GM12878 (cell line): Measurements from ENCODE around the gene CBR4. TPM values are rescaled to one million over a fixed set of nuclear protein-coding genes. Genes with fewer than 3 reads are reported as not detected.

Source experiments
- ATAC-seq: fragments of 200-7000 bp; cut with Tn5 transposase; 3 replicates; pipeline ENCODE4 v1.9.1; 2020; ENCODE audit warnings: mild to moderate bottlenecking, moderate library complexity
- BruUV-seq: library from RNA; stranded (reverse); fragments of 400-500 nt; replicated peaks from 2 replicates; lab custom pipeline; 2021; lab: Mats Ljungman, UMichigan
- CTCF ChIA-PET: fragments of 300-600 bp; sonication (Branson Sonifier 250); formaldehyde crosslinking; extraction: SDS; loops from one replicate; lab custom pipeline; 2021; ENCODE audit warnings: inconsistent platforms; lab: Yijun Ruan, JAX
- POLR2A ChIA-PET: fragments of 350-600 bp; formaldehyde crosslinking; extraction: SDS; loops from one replicate; lab custom pipeline; 2021; ENCODE audit warnings: inconsistent platforms; lab: Charles Lee
- RAD21 ChIA-PET: fragments of 300-600 bp; sonication (Branson Sonifier 250); formaldehyde crosslinking; loops from one replicate; lab custom pipeline; 2023; ENCODE audit warnings: antibody characterized with exemption; ENCODE audit not compliant: unreplicated experiment; lab: Charles Lee
- SMC1A ChIA-PET: fragments of 300-600 bp; sonication (Branson Sonifier 250); formaldehyde crosslinking; loops from one replicate; lab custom pipeline; 2023; ENCODE audit not compliant: unreplicated experiment, uncharacterized antibody; lab: Charles Lee
- DNase-seq: peaks from one replicate; pipeline ENCODE4 v3.0.0-alpha.2; 2011; ENCODE audit warnings: low read depth, low spot score
- FAIRE-seq: peaks from 3 replicates; lab custom pipeline; 2011; peaks lifted over from hg19 to GRCh38; lab: Jason Lieb, UNC
- H2AFZ ChIP-seq: 2 replicates; pipeline ENCODE4 v1.6.0; 2011; ENCODE audit warnings: low read depth, low read length, control low read depth; ENCODE audit not compliant: control insufficient read depth
- H3K27ac ChIP-seq: 2 replicates; pipeline ENCODE4 v1.5.1; 2011; ENCODE audit warnings: control low read depth; ENCODE audit not compliant: control insufficient read depth, insufficient read depth
- H3K27me3 ChIP-seq, 2 experiments: replicated peaks in 1 of 2; 2 replicates each; pipeline versions ENCODE4 v1.6.0 to v1.6.1; 2011; ENCODE audit warnings: low read length in 1 of 2; ENCODE audit not compliant: control insufficient read depth in 2 of 2, insufficient read depth in 2 of 2
- H3K36me3 ChIP-seq, 2 experiments: 2 replicates each; pipeline ENCODE4 v1.5.1; 2011; ENCODE audit warnings: low read length in 1 of 2; ENCODE audit not compliant: control insufficient read depth in 2 of 2, insufficient read depth in 2 of 2
- H3K4me1 ChIP-seq: 2 replicates; pipeline ENCODE4 v1.6.1; 2011; ENCODE audit warnings: mild to moderate bottlenecking, low read length, moderate library complexity, mixed read lengths; ENCODE audit not compliant: control insufficient read depth, insufficient read depth
- H3K4me2 ChIP-seq: 2 replicates; pipeline ENCODE4 v1.6.0; 2011; ENCODE audit warnings: control low read depth; ENCODE audit not compliant: control insufficient read depth, insufficient read depth
- H3K4me3 ChIP-seq: fragments of 200-600 bp; sonication (generic); 2 replicates; pipeline ENCODE4 v1.5.1; 2016
- H3K79me2 ChIP-seq: 2 replicates; pipeline ENCODE4 v1.6.0; 2011; ENCODE audit warnings: low read length; ENCODE audit not compliant: control insufficient read depth, insufficient read depth
- H3K9ac ChIP-seq: 2 replicates; pipeline ENCODE4 v1.8.0; 2011; ENCODE audit warnings: low read length, control low read depth, mixed read lengths; ENCODE audit not compliant: control insufficient read depth, insufficient read depth
- H3K9me3 ChIP-seq: replicated peaks from 3 replicates; pipeline ENCODE4 v1.5.1; 2011; ENCODE audit warnings: mild to moderate bottlenecking, low read length; ENCODE audit not compliant: control insufficient read depth, insufficient read depth
- H4K20me1 ChIP-seq: 2 replicates; pipeline ENCODE4 v1.6.0; 2011; ENCODE audit not compliant: control insufficient read depth, insufficient read depth
- CHD4 ChIP-seq: fragments of 200-600 bp; sonication (generic); IDR thresholded peaks from 2 replicates; pipeline ENCODE4 v1.6.1; 2016; ENCODE audit warnings: mild to moderate bottlenecking
- ETV6 ChIP-seq, 2 experiments: fragments of 450-650 bp in 1 of 2; IDR thresholded peaks in 1 of 2; conservative IDR thresholded peaks in 1 of 2; 2 replicates each; pipeline ENCODE4 v1.6.1; 2014; ENCODE audit warnings: antibody characterized with exemption in 1 of 2, borderline replicate concordance in 1 of 2, low read depth in 1 of 2, mild to moderate bottlenecking in 1 of 2, moderate library complexity in 1 of 2
- FOXK2 ChIP-seq: fragments of 450-650 bp; IDR thresholded peaks from 2 replicates; pipeline ENCODE4 v1.6.1; 2017; ENCODE audit warnings: mild to moderate bottlenecking, moderate library complexity
- MTA3 ChIP-seq: IDR thresholded peaks from 2 replicates; pipeline ENCODE4 v1.6.1; 2012; ENCODE audit warnings: low read length, inconsistent platforms, borderline replicate concordance
- NFYA ChIP-seq: IDR thresholded peaks from 2 replicates; pipeline ENCODE4 v1.6.1; 2011; ENCODE audit warnings: low read depth, mild to moderate bottlenecking, low read length, improper control_type of control experiment, borderline replicate concordance
- NR2C1 ChIP-seq: fragments of 450-650 bp; IDR thresholded peaks from 2 replicates; pipeline ENCODE4 v1.6.1; 2017; ENCODE audit warnings: antibody characterized with exemption, mild to moderate bottlenecking, moderate library complexity
- SIN3A ChIP-seq: IDR thresholded peaks from 2 replicates; pipeline ENCODE4 v1.6.1; 2012; ENCODE audit warnings: low read depth, low read length, improper control_type of control experiment
- SRF ChIP-seq, 2 experiments: IDR thresholded peaks; 2 replicates each; pipeline ENCODE4 v1.6.1; 2011; ENCODE audit warnings: low read depth in 2 of 2, low read length in 2 of 2, mild to moderate bottlenecking in 1 of 2, moderate library complexity in 1 of 2
- SUZ12 ChIP-seq: fragments of 200-600 bp; sonication (generic); IDR thresholded peaks from one replicate; pipeline ENCODE4 v1.6.1; 2018; ENCODE audit warnings: antibody characterized with exemption, mild to moderate bottlenecking; ENCODE audit not compliant: unreplicated experiment
- WGBS: methylation state at CpG from one replicate; pipeline ENCODE4 v1.1.6; 2016; ENCODE audit warnings: low lambda C conversion rate; ENCODE audit not compliant: insufficient replicate concordance, insufficient coverage; ENCODE audit errors: missing lambda C conversion rate; 5-methylcytosine and 5-hydroxymethylcytosine counted together
- in situ Hi-C: fragments of 300-500 bp; cut with MboI; formaldehyde crosslinking; loops from 9 replicates; pipeline ENCODE4 v1.14.3; 2018; ENCODE audit warnings: mixed read lengths
- intact Hi-C: fragments of 100-400 bp; cut with micrococcal nuclease; formaldehyde crosslinking; loops from one replicate; pipeline ENCODE4 v1.14.2; 2022; ENCODE audit not compliant: unreplicated experiment
- polyA plus RNA-seq, 11 experiments: library from polyadenylated mRNA; depleted of rRNA in 4 of 11; unstranded in 6 of 11; stranded (reverse) in 5 of 11; fragments of >200 nt; fragmentation: Nextera tagmentation in 4 of 11; fragmentation: Illumina TruSeq in 1 of 11; extraction: Ambion mirVana in 4 of 11; extraction: Trizol in 1 of 11; gene quantifications; 1 replicate in 1 of 11; 2 replicates in 10 of 11; pipeline versions ENCODE4 v1.2.1 to v1.2.3, GENCODE V29; 2011 to 2016; ENCODE audit warnings: inconsistent platforms in 2 of 11, missing spikeins in 2 of 11, low read depth in 1 of 11
- total RNA-seq, 4 experiments: library from RNA; depleted of rRNA in 3 of 4; stranded (reverse); fragments of >200 nt in 3 of 4; fragmentation: Illumina TruSeq in 1 of 4; extraction: Trizol in 1 of 4; gene quantifications; 2 replicates each; pipeline versions ENCODE4 v1.2.1 to v1.2.3, GENCODE V29; 2013 to 2021
- TF ChIP-seq, protein P1 (sequence below): fragments of 450-650 bp; IDR thresholded peaks from 2 replicates; pipeline ENCODE4 v1.6.1; 2016; ENCODE audit warnings: mild to moderate bottlenecking, moderate library complexity, borderline replicate concordance
- TF ChIP-seq, protein P2 (sequence below): IDR thresholded peaks from 2 replicates; pipeline ENCODE4 v1.6.1; 2012; ENCODE audit warnings: low read depth, low read length, improper control_type of control experiment

CBR4 gene
- total and polyA plus RNA-seq, 10 of the 15 experiments (the other 5 are each of a cell fraction or from before 2014, with no cell fraction given), result 17.3 to 38.8 (median 24.8) TPM

DNA sequence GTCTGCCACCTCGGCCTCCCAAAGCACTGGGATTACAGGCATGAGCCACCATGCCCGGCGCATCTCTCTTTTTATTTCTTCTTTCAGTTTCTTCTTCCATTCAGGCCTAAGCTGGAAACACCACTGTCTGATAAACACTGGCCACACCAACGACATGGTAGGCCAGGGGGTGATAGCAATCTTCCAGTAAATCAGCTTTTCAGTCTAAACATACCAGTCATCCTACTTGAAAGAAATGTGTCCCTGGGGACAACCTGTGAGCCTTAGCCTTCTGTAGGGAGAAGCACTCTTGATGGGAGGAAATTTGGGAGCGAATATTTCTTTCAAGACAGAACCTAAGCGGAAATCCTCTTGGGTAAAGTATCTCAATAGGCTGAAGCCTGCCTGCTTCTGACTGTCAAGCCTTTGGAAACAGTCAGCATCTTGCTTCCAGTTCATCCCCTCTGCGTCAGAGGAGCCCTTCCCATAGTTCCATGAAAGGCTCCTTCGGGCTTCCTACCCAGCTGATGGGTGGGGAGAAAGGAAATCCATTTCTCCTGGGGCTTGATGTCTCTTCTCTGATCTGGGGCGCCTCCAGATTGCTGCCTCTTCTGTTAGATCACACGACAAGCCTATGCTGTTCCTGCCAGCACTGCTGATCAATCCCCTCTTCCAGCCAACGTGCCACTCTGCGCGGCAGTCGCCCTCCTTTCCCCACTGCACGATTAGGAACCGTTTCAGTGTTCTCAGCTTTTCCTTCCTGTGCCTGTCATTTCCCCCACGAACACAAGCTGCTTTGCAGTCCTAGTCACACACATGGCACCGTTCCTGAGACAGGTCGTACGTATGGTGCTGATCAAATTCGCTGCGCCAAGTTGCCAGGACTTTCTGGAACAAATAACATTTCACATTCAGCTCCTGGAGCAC lies 49.5 kb upstream of the CBR4 start:
- SMC1A ChIA-PET, result no interaction called here
- Histone ChIP-seq H3K4me2 (no peak overlapping the region), H3K4me1 (no peaks in the 10 kb centered on the region), H3K4me3 (no peak overlapping the region), H3K9ac (no peak overlapping the region), H3K9me3 (no peaks in the 10 kb centered on the region), H3K27ac (no peak overlapping the region), H4K20me1 (no peaks in the 10 kb centered on the region), H2AFZ (no peak overlapping the region), H3K79me2 (no peaks in the 10 kb centered on the region), H3K27me3 (no peaks in the 10 kb centered on the region), H3K36me3 (no peaks in the 10 kb centered on the region)
- CTCF ChIA-PET, result interaction anchor here (0.7 to 0.8 kb wide), 2 partner anchors 12 to 219 kb away, joined by 3 read pairs; no protein-coding TSS in a partner anchor
- POLR2A ChIA-PET, result interaction anchor here (0.5 to 0.7 kb wide), 2 partner anchors 502 to 1982 kb away, joined by 3 to 4 read pairs; no protein-coding TSS in a partner anchor
- no TSS peak for BruUV-seq
- DNase-seq (no peak), ATAC-seq (no peak), FAIRE-seq (no peak)
- RAD21 ChIA-PET, result no interaction called here
- in situ Hi-C loops (no loop called here), intact Hi-C loops (no loop called here)
- WGBS, result 69% methylated on average over 22 of the region's 22 CpGs
- TF ChIP-seq ETV6 (conservative IDR thresholded peaks at IDR 0.05 in 1 of 2, IDR thresholded peaks at IDR 0.05 in 1 of 2; ENCODE audit: borderline replicate concordance in 1 of 2, low read depth in 1 of 2) (no peak), NR2C1 (no peak), FOXK2 (no peak)

DNA sequence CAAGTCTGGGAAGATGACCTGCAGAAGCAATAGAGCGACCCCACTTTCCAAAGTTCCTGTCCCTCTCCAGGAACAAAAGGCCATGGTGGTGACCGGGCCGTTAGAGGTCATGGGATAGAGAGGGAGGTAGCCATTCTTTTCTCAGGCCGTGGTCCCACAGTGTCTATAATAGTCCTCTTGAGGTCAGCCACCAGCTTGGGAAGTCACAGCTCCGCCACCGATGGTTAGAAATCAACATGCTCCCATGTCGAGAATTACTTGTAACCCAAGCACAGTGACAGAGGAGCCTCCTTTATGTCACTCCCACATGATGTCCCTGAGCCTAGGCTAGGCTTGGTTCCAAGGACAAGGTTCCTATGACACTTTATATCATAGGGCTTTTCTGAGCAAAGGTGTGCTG lies 48.3 kb upstream of the CBR4 start:
- ChIA-PET RAD21 (no interaction called here), POLR2A (interaction anchor here (0.5 kb wide), 1 partner anchor 16 kb away, joined by 3 read pairs; no protein-coding TSS in a partner anchor), CTCF (no interaction called here), SMC1A (no interaction called here)
- Histone ChIP-seq H2AFZ (no peak overlapping the region), H3K27ac (no peak overlapping the region), H3K9me3 (no peaks in the 10 kb centered on the region), H3K27me3 (no peaks in the 10 kb centered on the region), H3K79me2 (no peaks in the 10 kb centered on the region), H3K4me2 (no peak overlapping the region), H3K9ac (no peak overlapping the region), H3K36me3 (no peaks in the 10 kb centered on the region), H3K4me1 (no peaks in the 10 kb centered on the region), H3K4me3 (no peak overlapping the region), H4K20me1 (no peaks in the 10 kb centered on the region)
- ATAC-seq (no peak), DNase-seq (no peak), FAIRE-seq (no peak)
- in situ Hi-C loops, result no loop called here
- intact Hi-C loops, result no loop called here
- WGBS, result 61% methylated on average over 7 of the region's 7 CpGs
- no TSS peak for BruUV-seq
- TF ChIP-seq SUZ12 (no peak), NFYA (no peak), CHD4 (no peak), SRF (IDR thresholded peaks at IDR 0.05; ENCODE audit: low read depth in 2 of 2, low read length in 2 of 2) (no peak), SIN3A (no peak), MTA3 (no peak)
- TF ChIP-seq, protein P1, sequence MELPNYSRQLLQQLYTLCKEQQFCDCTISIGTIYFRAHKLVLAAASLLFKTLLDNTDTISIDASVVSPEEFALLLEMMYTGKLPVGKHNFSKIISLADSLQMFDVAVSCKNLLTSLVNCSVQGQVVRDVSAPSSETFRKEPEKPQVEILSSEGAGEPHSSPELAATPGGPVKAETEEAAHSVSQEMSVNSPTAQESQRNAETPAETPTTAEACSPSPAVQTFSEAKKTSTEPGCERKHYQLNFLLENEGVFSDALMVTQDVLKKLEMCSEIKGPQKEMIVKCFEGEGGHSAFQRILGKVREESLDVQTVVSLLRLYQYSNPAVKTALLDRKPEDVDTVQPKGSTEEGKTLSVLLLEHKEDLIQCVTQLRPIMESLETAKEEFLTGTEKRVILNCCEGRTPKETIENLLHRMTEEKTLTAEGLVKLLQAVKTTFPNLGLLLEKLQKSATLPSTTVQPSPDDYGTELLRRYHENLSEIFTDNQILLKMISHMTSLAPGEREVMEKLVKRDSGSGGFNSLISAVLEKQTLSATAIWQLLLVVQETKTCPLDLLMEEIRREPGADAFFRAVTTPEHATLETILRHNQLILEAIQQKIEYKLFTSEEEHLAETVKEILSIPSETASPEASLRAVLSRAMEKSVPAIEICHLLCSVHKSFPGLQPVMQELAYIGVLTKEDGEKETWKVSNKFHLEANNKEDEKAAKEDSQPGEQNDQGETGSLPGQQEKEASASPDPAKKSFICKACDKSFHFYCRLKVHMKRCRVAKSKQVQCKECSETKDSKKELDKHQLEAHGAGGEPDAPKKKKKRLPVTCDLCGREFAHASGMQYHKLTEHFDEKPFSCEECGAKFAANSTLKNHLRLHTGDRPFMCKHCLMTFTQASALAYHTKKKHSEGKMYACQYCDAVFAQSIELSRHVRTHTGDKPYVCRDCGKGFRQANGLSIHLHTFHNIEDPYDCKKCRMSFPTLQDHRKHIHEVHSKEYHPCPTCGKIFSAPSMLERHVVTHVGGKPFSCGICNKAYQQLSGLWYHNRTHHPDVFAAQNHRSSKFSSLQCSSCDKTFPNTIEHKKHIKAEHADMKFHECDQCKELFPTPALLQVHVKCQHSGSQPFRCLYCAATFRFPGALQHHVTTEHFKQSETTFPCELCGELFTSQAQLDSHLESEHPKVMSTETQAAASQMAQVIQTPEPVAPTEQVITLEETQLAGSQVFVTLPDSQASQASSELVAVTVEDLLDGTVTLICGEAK, result no peak
- TF ChIP-seq, protein P2, sequence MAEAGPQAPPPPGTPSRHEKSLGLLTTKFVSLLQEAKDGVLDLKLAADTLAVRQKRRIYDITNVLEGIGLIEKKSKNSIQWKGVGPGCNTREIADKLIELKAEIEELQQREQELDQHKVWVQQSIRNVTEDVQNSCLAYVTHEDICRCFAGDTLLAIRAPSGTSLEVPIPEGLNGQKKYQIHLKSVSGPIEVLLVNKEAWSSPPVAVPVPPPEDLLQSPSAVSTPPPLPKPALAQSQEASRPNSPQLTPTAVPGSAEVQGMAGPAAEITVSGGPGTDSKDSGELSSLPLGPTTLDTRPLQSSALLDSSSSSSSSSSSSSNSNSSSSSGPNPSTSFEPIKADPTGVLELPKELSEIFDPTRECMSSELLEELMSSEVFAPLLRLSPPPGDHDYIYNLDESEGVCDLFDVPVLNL, result no peak
